ENCODE results near the gene ATL2.
A peak's percentile ranks its signal among the peaks of the same experiment; 100 is the strongest.
"Not testable (repeated sequence)": the region's sequence is repeated elsewhere in the genome, so short reads cannot be mapped to it uniquely, and the experiment has no call there.

ATL2 gene

DNA sequence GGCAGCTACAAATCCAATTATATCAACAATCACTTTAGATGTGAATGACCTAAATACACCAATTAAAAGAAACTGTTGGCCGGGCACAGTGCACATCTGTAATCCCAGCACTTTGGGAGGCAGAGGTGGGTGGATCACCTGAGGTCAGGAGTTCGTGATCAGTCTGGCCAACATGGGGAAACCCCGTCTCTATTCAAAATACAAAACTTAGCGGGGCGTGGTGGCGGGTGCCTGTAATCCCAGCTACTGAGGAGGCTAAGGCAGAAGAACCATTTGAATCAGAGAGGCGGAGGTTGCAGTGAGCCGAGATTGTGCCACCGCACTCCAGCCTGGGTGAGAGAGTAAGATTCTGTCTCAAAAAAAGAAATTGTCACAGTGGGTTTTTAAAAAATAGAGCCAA lies 49.5 kb downstream of the ATL2 start:
- no peak for DNase-seq (ENCODE audit: low read depth in 2 of 2)

DNA sequence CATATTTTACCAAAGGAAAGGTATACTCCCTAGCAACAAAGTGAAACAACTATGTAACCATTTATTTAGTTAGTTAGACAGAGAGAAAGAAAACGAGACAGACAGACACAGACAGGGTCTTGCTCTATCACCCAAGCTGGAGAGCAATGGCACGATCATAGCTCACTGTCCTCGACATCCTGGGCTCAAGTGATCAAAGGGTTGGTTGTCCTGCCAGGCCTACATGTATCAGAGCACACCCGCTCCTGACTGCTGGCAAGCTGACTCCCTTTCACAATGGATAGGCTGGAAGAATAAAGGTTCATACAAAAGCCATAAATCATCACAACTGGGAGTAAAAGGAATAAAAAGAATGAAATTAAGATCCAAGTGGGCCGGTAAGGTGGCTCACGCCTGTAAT lies 53.5 kb downstream of the ATL2 start:
- no peak for DNase-seq (ENCODE audit: low read depth in 2 of 2)

DNA sequence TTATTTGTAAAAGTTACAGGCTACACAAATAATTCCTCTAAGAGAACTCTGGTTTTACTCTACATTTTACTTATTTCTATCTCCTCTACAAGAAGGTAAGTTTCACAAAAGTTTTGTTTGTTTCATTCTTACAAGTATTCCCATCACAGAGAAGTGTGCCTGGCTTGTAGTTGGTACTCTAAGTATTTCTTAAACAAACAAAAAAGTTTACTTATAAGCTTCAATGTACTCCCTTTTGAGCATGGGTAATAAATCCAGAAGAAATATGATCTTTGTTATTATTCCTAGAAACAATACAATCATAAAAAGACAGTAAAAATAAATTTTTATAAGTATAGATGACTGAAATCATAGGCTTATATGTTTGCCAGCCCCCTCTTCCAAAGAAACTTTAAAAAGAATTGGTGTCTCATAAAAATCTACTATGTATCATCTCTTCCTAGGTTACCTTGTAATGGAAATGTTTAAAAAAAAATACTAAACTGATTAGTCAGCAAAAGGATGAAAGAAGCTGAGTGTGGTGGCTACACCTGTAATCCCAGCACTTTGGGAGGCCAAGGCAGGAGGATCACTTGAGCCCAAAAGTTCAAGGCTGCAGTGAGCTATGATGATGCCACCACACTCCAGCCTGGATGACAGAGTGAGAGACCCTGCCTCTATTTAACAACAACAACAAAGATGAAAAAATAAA lies 54.7 kb downstream of the ATL2 start:
- no peak for DNase-seq (ENCODE audit: low read depth in 2 of 2)

- not testable (repeated sequence) for DNase-seq (ENCODE audit: low read depth in 2 of 2)
These were observed 57.8 kb downstream of the ATL2 start for GRCh38 chr2:38319240-38319639.

GRCh38 chr2:38317725-38318124 lies 59.3 kb downstream of the ATL2 start:
- DNase-seq (ENCODE audit: low read depth in 2 of 2): no peak

DNA sequence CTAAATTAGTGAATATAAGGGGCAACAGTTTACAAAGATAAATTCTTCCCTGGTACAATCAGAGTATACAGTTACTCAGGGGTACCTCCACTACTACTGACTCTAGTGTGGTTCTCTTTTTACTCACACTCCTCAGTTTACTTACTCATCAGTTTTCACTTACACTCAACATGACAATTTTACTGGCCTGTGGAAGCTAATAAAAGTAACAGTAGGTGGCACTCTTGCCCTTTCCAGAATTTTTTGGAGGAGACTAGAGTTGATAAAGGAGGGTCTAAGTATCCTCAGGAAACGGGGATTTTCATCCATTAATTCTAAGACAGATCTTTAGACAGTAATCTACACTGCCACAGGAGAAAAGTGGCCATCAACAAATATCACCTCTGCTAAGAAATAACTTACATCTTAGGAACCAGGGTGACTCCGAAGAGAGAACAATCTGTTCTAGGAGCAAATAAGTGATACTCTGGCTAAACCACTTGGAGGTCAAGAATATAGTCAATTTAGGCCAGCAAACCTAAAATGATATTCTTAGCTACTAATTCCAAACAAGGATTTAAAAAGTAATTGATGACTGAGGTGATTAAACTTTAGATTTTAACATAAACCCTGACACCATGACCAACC lies 61.3 kb downstream of the ATL2 start:
- DNase-seq (ENCODE audit: low read depth in 2 of 2): peak in 1 of 2 donors; percentile 18

- DNase-seq (ENCODE audit: low read depth in 2 of 2): no peak
These were observed 68.3 kb downstream of the ATL2 start for GRCh38 chr2:38308821-38309220.

DNA sequence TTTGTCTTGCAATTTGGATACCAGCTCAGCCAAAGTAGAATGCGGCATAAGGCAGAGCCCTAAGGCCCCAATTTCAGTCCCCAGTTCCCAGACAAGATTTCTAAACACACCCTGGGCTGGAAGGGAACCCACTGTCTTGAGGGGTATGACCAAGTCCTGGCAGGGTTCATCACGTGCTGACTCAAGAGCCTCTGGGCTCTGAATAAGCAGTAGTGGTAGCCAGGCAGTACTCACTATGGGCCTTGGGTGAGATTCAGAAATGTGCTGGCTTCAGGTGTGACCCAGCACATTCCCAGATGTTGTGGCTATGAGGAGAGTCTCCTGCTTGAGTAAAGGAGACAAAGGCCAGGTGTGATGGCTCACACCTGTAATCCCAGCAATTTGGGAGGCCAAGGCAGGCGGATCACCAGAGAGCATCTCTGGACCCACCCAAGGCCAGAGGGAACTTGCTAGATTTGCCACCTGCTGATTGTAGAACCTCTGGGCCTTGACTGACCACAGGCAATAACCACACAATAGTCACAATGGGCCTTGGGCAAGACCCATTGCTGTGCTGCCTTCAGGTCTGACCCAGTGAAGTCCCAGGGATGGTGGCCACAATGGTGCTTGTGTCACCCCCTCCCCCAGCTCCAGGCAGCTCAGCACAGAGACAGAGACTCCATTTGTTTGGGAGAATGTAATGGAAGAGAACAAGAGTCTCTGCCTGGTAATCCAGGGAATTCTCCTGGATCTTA lies 74.9 kb downstream of the ATL2 start:
- DNase-seq (ENCODE audit: low read depth in 2 of 2): no peak

GRCh38 chr2:38301340-38301968 lies 75.6 kb downstream of the ATL2 start:
- peak in 1 of 2 donors; percentile 10 for DNase-seq (ENCODE audit: low read depth in 2 of 2)

- DNase-seq (ENCODE audit: low read depth in 2 of 2): no peak
These were observed 78.5 kb downstream of the ATL2 start for GRCh38 chr2:38298539-38298938.

GRCh38 chr2:38296197-38296780 lies 80.8 kb downstream of the ATL2 start:
- DNase-seq (ENCODE audit: low read depth in 2 of 2): no peak

GRCh38 chr2:38294597-38294996 lies 82.5 kb downstream of the ATL2 start:
- DNase-seq (ENCODE audit: low read depth in 2 of 2): no peak

DNA sequence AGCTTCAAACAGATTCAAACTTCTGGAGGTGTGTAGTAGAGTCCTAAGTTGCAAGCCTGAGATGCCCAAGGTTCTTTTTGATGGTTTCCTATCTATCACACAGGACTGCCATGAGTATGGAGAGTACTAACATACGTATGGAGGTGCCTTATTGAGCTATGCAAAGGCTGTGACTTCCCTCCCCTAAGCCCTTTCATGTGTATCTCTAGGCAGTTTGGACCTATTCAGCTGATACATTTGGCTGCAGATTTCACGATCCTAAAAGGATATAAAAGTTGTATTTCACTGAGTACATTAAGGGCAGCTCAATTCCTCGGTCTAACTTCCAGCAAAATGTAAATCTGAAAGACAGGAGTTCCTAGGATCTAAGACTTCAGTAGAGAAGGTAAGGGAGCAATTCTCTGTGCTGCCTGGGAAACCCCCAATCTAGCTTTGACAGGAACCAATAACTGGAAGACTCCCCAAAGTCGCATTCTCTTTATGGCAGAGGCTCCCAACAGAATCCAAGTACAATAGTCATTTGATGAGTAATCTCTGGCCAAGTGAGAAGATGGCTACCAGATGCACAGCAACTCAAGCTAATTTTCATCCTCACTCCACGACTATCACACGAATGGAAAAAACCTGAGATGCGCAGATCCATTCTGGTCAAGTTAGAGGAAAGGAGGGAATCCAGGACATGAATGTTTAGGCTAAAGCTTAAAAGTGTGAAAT lies 83.8 kb downstream of the ATL2 start:
- DNase-seq (ENCODE audit: low read depth in 2 of 2): no peak

GRCh38 chr2:38290332-38290731 lies 86.7 kb downstream of the ATL2 start:
- DNase-seq (ENCODE audit: low read depth in 2 of 2): no peak

DNA sequence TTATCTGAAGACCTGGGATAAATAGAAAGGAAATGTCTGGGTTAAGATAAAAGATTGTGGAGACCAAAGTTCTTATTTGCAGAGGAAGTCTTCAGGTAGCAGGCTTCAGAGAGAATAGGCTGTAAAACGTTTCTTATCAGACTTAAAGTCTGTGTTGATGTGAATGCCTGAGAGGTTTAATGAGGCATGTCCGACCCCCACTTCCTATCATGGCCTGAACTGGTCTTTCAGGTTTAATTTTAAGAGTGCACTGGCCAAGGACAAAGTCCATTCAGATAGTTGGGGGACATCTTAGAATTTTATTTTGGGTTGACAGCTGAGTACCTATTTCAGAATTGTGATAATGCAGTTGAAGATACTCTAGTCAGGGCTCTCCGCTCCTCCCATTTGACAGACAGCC lies 92.1 kb downstream of the ATL2 start:
- no peak for DNase-seq (ENCODE audit: low read depth in 2 of 2)

DNA sequence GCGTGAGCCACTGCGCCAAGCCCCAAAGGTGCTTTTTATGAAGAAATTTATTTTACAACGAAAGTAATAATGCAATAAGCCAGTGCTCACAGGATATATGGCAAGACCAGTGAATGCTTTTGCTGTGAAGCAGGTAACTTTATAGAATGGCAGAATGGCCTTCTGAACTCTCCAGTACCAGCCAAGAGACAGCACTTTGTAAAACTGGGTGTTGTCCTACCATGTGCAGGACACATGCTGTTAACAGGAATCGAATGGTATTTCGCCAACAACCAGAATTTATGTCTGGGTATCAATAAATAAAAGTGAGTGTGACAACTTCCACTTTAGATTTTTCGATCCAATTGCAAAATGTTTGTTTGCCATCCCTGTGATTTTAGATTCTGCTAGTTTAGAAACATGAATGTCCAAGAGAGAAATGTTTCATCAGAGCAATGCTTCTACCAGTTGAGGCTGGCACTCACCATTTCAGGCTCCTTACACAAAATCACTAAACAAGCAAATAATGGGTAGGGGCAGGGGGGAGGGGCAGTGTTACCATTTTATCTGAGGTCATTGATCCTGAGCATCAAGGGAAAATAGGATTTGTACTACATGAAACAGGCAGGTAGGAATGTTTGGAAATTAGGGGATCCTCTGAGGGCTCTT lies 95.9 kb downstream of the ATL2 start:
- DNase-seq (ENCODE audit: low read depth in 2 of 2): no peak

- DNase-seq (ENCODE audit: low read depth in 2 of 2): no peak
These were observed 97.9 kb downstream of the ATL2 start for GRCh38 chr2:38279201-38279600.

- DNase-seq (ENCODE audit: low read depth in 2 of 2): not testable (repeated sequence)
These were observed 99.0 kb downstream of the ATL2 start for GRCh38 chr2:38278117-38278438.

- DNase-seq (ENCODE audit: low read depth in 2 of 2): no peak
These were observed 99.6 kb downstream of the ATL2 start for GRCh38 chr2:38277245-38278116.

All from activated CD4-positive, alpha-beta T cell treated with anti-CD3 and anti-CD28 coated beads for 24 hours (primary cell).